H9 (cell line): Measurements from ENCODE around the gene TMCC1. TPM values are rescaled to one million over a fixed set of nuclear protein-coding genes. Genes with fewer than 3 reads are reported as not detected.

ENCODE experiments used
- DNase-seq: peaks from one replicate; pipeline ENCODE4 v3.0.0-alpha.2; 2017
- H2AFZ ChIP-seq: one replicate; pipeline ENCODE4 v1.6.1; 2013; ENCODE audit warnings: mild to moderate bottlenecking, low read length, control low read depth, moderate library complexity
- H2AK5ac ChIP-seq: 2 replicates; pipeline ENCODE4 v1.6.1; 2013; ENCODE audit warnings: low read length, control low read depth, mixed read lengths; ENCODE audit not compliant: insufficient read length
- H2BK120ac ChIP-seq: one replicate; pipeline ENCODE4 v1.6.1; 2013; ENCODE audit warnings: low read depth, mild to moderate bottlenecking, low read length, control low read depth, inconsistent platforms; ENCODE audit not compliant: poor library complexity, severe bottlenecking
- H2BK12ac ChIP-seq: 2 replicates; pipeline ENCODE4 v1.6.1; 2013; ENCODE audit warnings: low read length, control low read depth, mixed read lengths, low read depth; ENCODE audit not compliant: insufficient read length
- H2BK15ac ChIP-seq: 2 replicates; pipeline ENCODE4 v1.6.1; 2013; ENCODE audit warnings: low read depth, low read length, control low read depth
- H2BK20ac ChIP-seq: one replicate; pipeline ENCODE4 v1.6.1; 2013; ENCODE audit warnings: low read depth, mild to moderate bottlenecking, low read length, control low read depth, inconsistent platforms; ENCODE audit not compliant: poor library complexity, severe bottlenecking
- H2BK5ac ChIP-seq: 2 replicates; pipeline ENCODE4 v1.6.1; 2013; ENCODE audit warnings: low read length, control low read depth, mixed read lengths; ENCODE audit not compliant: insufficient read length
- H3K14ac ChIP-seq: 2 replicates; pipeline ENCODE4 v1.6.1; 2013; ENCODE audit warnings: low read length, control low read depth; ENCODE audit not compliant: insufficient read depth
- H3K18ac ChIP-seq: 2 replicates; pipeline ENCODE4 v1.6.1; 2013; ENCODE audit warnings: low read depth, mild to moderate bottlenecking, mixed read lengths, low read length, control low read depth; ENCODE audit not compliant: insufficient read length
- H3K23ac ChIP-seq: 2 replicates; pipeline ENCODE4 v1.6.1; 2013; ENCODE audit warnings: low read length, control low read depth, mixed read lengths, low read depth; ENCODE audit not compliant: insufficient read length
- H3K23me2 ChIP-seq: 2 replicates; pipeline ENCODE4 v1.6.1; 2013; ENCODE audit warnings: low read depth, mild to moderate bottlenecking, mixed read lengths, low read length, control low read depth; ENCODE audit not compliant: insufficient read length, poor library complexity, severe bottlenecking
- H3K27ac ChIP-seq: 2 replicates; pipeline ENCODE4 v1.5.1; 2013; ENCODE audit warnings: low read length, control low read depth, mixed read lengths, low read depth; ENCODE audit not compliant: insufficient read length
- H3K27me3 ChIP-seq: 2 replicates; pipeline ENCODE4 v1.6.1; 2013; ENCODE audit warnings: low read length, control low read depth, inconsistent platforms; ENCODE audit not compliant: insufficient read depth
- H3K4ac ChIP-seq: 2 replicates; pipeline ENCODE4 v1.6.1; 2013; ENCODE audit warnings: low read depth, mild to moderate bottlenecking, control low read depth, inconsistent platforms, low read length, moderate library complexity
- H3K4me1 ChIP-seq: 2 replicates; pipeline ENCODE4 v1.6.1; 2013; ENCODE audit warnings: low read length, control low read depth, inconsistent platforms; ENCODE audit not compliant: insufficient read depth
- H3K4me2 ChIP-seq: 2 replicates; pipeline ENCODE4 v1.6.1; 2013; ENCODE audit warnings: low read length, control low read depth, mixed read lengths; ENCODE audit not compliant: insufficient read length, insufficient read depth
- H3K56ac ChIP-seq: 2 replicates; pipeline ENCODE4 v1.6.1; 2013; ENCODE audit warnings: low read depth, mild to moderate bottlenecking, mixed read lengths, low read length, control low read depth; ENCODE audit not compliant: insufficient read length
- H3K79me1 ChIP-seq: 2 replicates; pipeline ENCODE4 v1.6.1; 2013; ENCODE audit warnings: low read depth, mild to moderate bottlenecking, moderate library complexity, low read length, control low read depth, inconsistent platforms; ENCODE audit not compliant: insufficient read depth, poor library complexity, severe bottlenecking
- H3K79me2 ChIP-seq: 2 replicates; pipeline ENCODE4 v1.6.1; 2013; ENCODE audit warnings: low read length, control low read depth, inconsistent platforms; ENCODE audit not compliant: insufficient read depth
- H3K9ac ChIP-seq: 2 replicates; pipeline ENCODE4 v1.6.1; 2013; ENCODE audit warnings: low read length, control low read depth, mixed read lengths; ENCODE audit not compliant: insufficient read length; ENCODE audit errors: extremely low read depth
- H3K9me3 ChIP-seq: one replicate; pipeline ENCODE4 v1.6.1; 2013; ENCODE audit warnings: low read depth, low read length, inconsistent platforms; ENCODE audit not compliant: control insufficient read depth
- H3T11ph ChIP-seq: one replicate; pipeline ENCODE4 v1.6.1; 2013; ENCODE audit warnings: mild to moderate bottlenecking, low read length, control low read depth, inconsistent platforms
- H4K20me1 ChIP-seq: one replicate; pipeline ENCODE4 v1.6.1; 2013; ENCODE audit not compliant: control insufficient read depth, insufficient read length, insufficient read depth
- H4K5ac ChIP-seq: 2 replicates; pipeline ENCODE4 v1.6.1; 2013; ENCODE audit warnings: low read depth, mild to moderate bottlenecking, mixed read lengths, low read length, control low read depth; ENCODE audit not compliant: insufficient read length
- H4K8ac ChIP-seq: replicated peaks from 2 replicates; pipeline ENCODE4 v1.6.1; 2013; ENCODE audit warnings: low read length, control low read depth, mixed read lengths, low read depth; ENCODE audit not compliant: insufficient read length
- H4K91ac ChIP-seq: 2 replicates; pipeline ENCODE4 v1.6.1; 2013; ENCODE audit warnings: low read depth, mild to moderate bottlenecking, moderate library complexity, mixed read lengths, low read length, control low read depth; ENCODE audit not compliant: insufficient read length
- H3K27ac Mint-ChIP-seq, 3 experiments: 2 replicates in 2 of 3; 3 replicates in 1 of 3; pipeline ENCODE4 v1.8.0; 2020 to 2021; ENCODE audit warnings: mixed read lengths in 3 of 3, mild to moderate bottlenecking in 1 of 3, moderate library complexity in 1 of 3
- H3K27me3 Mint-ChIP-seq: 2 replicates; pipeline ENCODE4 v1.8.0; 2021; ENCODE audit warnings: low read depth, mild to moderate bottlenecking, moderate library complexity, mixed read lengths
- H3K36me3 Mint-ChIP-seq, 3 experiments: 2 replicates in 2 of 3; 3 replicates in 1 of 3; pipeline ENCODE4 v1.8.0; 2020 to 2021; ENCODE audit warnings: low read depth in 3 of 3, mixed read lengths in 3 of 3; ENCODE audit not compliant: insufficient read depth in 1 of 3
- H3K4me1 Mint-ChIP-seq, 2 experiments: 2 replicates each; pipeline ENCODE4 v1.8.0; 2020; ENCODE audit warnings: mixed read lengths in 2 of 2
- H3K4me3 Mint-ChIP-seq, 2 experiments: 2 replicates in 1 of 2; 3 replicates in 1 of 2; pipeline ENCODE4 v1.8.0; 2020 to 2021; ENCODE audit warnings: mild to moderate bottlenecking in 2 of 2, mixed read lengths in 2 of 2, moderate library complexity in 1 of 2
- H3K9me3 Mint-ChIP-seq, 2 experiments: 2 replicates in 1 of 2; 3 replicates in 1 of 2; pipeline ENCODE4 v1.8.0; 2020; ENCODE audit warnings: mild to moderate bottlenecking in 2 of 2, mixed read lengths in 2 of 2, moderate library complexity in 1 of 2
- CTCF ChIP-seq: fragments of 200-600 bp; sonication (generic); conservative IDR thresholded peaks from 3 replicates; pipeline ENCODE4 v1.8.0; 2021; ENCODE audit warnings: antibody characterized with exemption, mild to moderate bottlenecking
- WGBS: extraction: QIAGEN DNeasy Blood & Tissue Kit; methylation state at CpG from one replicate; pipeline ENCODE4 v1.1.7; 2013; ENCODE audit warnings: missing lambda C conversion rate, low lambda C conversion rate, mixed read lengths; ENCODE audit not compliant: insufficient read length; ENCODE audit errors: extremely low coverage; 5-methylcytosine and 5-hydroxymethylcytosine counted together
- total RNA-seq: library from RNA; stranded (reverse); gene quantifications from 2 replicates; pipeline ENCODE4 v1.2.1, GENCODE V29; 2021

TMCC1 gene
- total RNA-seq, 1 experiment from 2014 or later = 24.4 TPM

- no peak overlapping the region for H3K9ac ChIP-seq
- no peak overlapping the region for H2AK5ac ChIP-seq
- H3K23me2 ChIP-seq = no peaks in the 10 kb centered on the region
- no peak overlapping the region for H3K27ac ChIP-seq
- H4K91ac ChIP-seq = no peak overlapping the region
- WGBS = no CpG with 5 or more reads among the region's 2 CpGs
- no peak overlapping the region for H2BK120ac ChIP-seq
- H3K23ac ChIP-seq = no peak overlapping the region
- TF ChIP-seq CTCF = no peak
- no peaks in the 10 kb centered on the region for H3K27me3 Mint-ChIP-seq
- H3K4ac ChIP-seq = no peak overlapping the region
- no peaks in the 10 kb centered on the region for H3K27me3 ChIP-seq
- H3K4me1 ChIP-seq = peaks cover 5% of the 10 kb centered on the region; the same call in 1 of the 2 replicates
- H2BK15ac ChIP-seq = no peak overlapping the region
- H3T11ph ChIP-seq = no peak overlapping the region
- no peak overlapping the region for H3K14ac ChIP-seq
- peak overlapping the region; percentile 6 to 75 (median 68); a peak in 3 of 7 replicates for H3K27ac Mint-ChIP-seq
- no peak overlapping the region for H3K4me2 ChIP-seq
- H4K8ac ChIP-seq = no peak overlapping the region
- H3K79me1 ChIP-seq = no peaks in the 10 kb centered on the region
- DNase-seq = no peak
- H3K9me3 Mint-ChIP-seq = peaks cover 0 to 3% of the 10 kb centered on the region in 2 experiments; a peak in 1 of 5 replicates
- H3K36me3 Mint-ChIP-seq = peaks cover 0 to 7% (median 0%) of the 10 kb centered on the region in 3 experiments; a peak in 1 of 7 replicates
- H3K18ac ChIP-seq = no peak overlapping the region
- H2BK20ac ChIP-seq = no peak overlapping the region
- H2AFZ ChIP-seq = no peak overlapping the region
- peaks cover 29 to 32% of the 10 kb centered on the region in 2 experiments for H3K4me1 Mint-ChIP-seq
- H3K9me3 ChIP-seq = no peaks in the 10 kb centered on the region
- no peak overlapping the region for H2BK12ac ChIP-seq
- no peak overlapping the region for H2BK5ac ChIP-seq
- no peak overlapping the region for H3K56ac ChIP-seq
- H3K4me3 Mint-ChIP-seq = no peak overlapping the region
- H4K5ac ChIP-seq = no peak overlapping the region
- H4K20me1 ChIP-seq = no peaks in the 10 kb centered on the region
- no peaks in the 10 kb centered on the region for H3K79me2 ChIP-seq
Observed at GRCh38 chr3:129727707-129728106, 165.8 kb downstream of the TMCC1 start.
